HepG2 (cell line): ENCODE results near the gene ZNF488. TPM values are rescaled to one million over a fixed set of nuclear protein-coding genes. Genes with fewer than 3 reads are reported as not detected.

Experiments used
- ATAC-seq: fragments of 200-7000 bp; cut with Tn5 transposase; 3 replicates; pipeline ENCODE4 v1.9.1; 2020; ENCODE audit warnings: mild to moderate bottlenecking, moderate library complexity
- BruUV-seq: library from RNA; stranded (reverse); fragments of 400-500 nt; replicated peaks from 2 replicates; lab custom pipeline; 2021; lab: Mats Ljungman, UMichigan
- CTCF ChIA-PET: fragments of 300-600 bp; formaldehyde crosslinking; extraction: SDS; loops from one replicate; lab custom pipeline; 2021; ENCODE audit warnings: low total read pairs, inconsistent platforms, low intra/inter-chr PET ratio; lab: Yijun Ruan, JAX
- POLR2A ChIA-PET: fragments of 350-600 bp; sonication (Branson Sonifier 250); formaldehyde crosslinking; loops from one replicate; lab custom pipeline; 2020; ENCODE audit warnings: antibody characterized with exemption, inconsistent platforms; lab: Yijun Ruan, JAX
- DNase-seq: peaks from one replicate; pipeline ENCODE4 v3.0.0-alpha.2; 2015; ENCODE audit warnings: low spot score
- FAIRE-seq: peaks from 3 replicates; lab custom pipeline; 2011; peaks lifted over from hg19 to GRCh38; lab: Jason Lieb, UNC
- H2AFZ ChIP-seq: one replicate; pipeline ENCODE4 v1.6.1; 2011; ENCODE audit warnings: low read length, inconsistent platforms
- H3K27ac ChIP-seq: fragments of 300-600 bp; 3 replicates; pipeline ENCODE4 v1.8.0; 2011; ENCODE audit warnings: mixed run types, mild to moderate bottlenecking, mixed read lengths, low read length, inconsistent platforms; ENCODE audit not compliant: insufficient read depth; ENCODE audit errors: extremely low read length
- H3K27me3 ChIP-seq, 2 experiments: fragments of 200-600 bp in 1 of 2; 2 replicates in 1 of 2; 3 replicates in 1 of 2; pipeline versions ENCODE4 v1.6.0 to v1.8.0; 2011; ENCODE audit warnings: low read length in 2 of 2, mild to moderate bottlenecking in 2 of 2, moderate library complexity in 2 of 2, inconsistent platforms in 1 of 2; ENCODE audit not compliant: insufficient read depth in 2 of 2, control insufficient read depth in 1 of 2
- H3K36me3 ChIP-seq, 2 experiments: fragments of 200-600 bp in 1 of 2; replicated peaks in 1 of 2; 2 replicates in 1 of 2; 3 replicates in 1 of 2; pipeline versions ENCODE4 v1.5.1 to v1.8.0; 2011; ENCODE audit warnings: low read length in 2 of 2, inconsistent platforms in 1 of 2; ENCODE audit not compliant: insufficient read depth in 2 of 2, control insufficient read depth in 1 of 2
- H3K4me1 ChIP-seq: 2 replicates; pipeline ENCODE4 v1.5.1; 2012; ENCODE audit warnings: low read length, inconsistent platforms; ENCODE audit not compliant: insufficient read depth
- H3K4me2 ChIP-seq: 2 replicates; pipeline ENCODE4 v1.6.0; 2011; ENCODE audit warnings: low read depth, low read length, inconsistent platforms
- H3K4me3 ChIP-seq, 3 experiments: fragments of 200-600 bp in 1 of 3; sonication (generic), shearing (Covaris generic) in 1 of 3; replicated peaks in 1 of 3; 2 replicates each; pipeline ENCODE4 v1.5.1; 2011 to 2016; ENCODE audit warnings: low read length in 3 of 3, inconsistent platforms in 2 of 3, low read depth in 2 of 3, mild to moderate bottlenecking in 2 of 3, control low read depth in 1 of 3, mixed read lengths in 1 of 3; ENCODE audit not compliant: insufficient read depth in 1 of 3
- H3K79me2 ChIP-seq: one replicate; pipeline ENCODE4 v1.6.1; 2011; ENCODE audit warnings: low read length, inconsistent platforms; ENCODE audit not compliant: insufficient read depth
- H3K9ac ChIP-seq: 2 replicates; pipeline ENCODE4 v1.6.0; 2011; ENCODE audit warnings: mild to moderate bottlenecking, low read depth, low read length, inconsistent platforms; ENCODE audit not compliant: insufficient read depth
- H3K9me3 ChIP-seq: 2 replicates; pipeline ENCODE4 v1.5.1; 2012; ENCODE audit warnings: mild to moderate bottlenecking, low read length
- H4K20me1 ChIP-seq: 2 replicates; pipeline ENCODE4 v1.6.0; 2011; ENCODE audit warnings: inconsistent platforms, mild to moderate bottlenecking, low read length, moderate library complexity; ENCODE audit not compliant: insufficient read depth
- JUN ChIP-seq: sonication (generic); formaldehyde crosslinking; IDR thresholded peaks from 2 replicates; pipeline ENCODE4 v1.4.0; 2020; ENCODE audit warnings: mild to moderate bottlenecking, missing genetic modification reagents
- KLF9 ChIP-seq: IDR thresholded peaks from 2 replicates; pipeline ENCODE4 v1.6.1; 2016; ENCODE audit warnings: low read depth
- NONO ChIP-seq, 2 experiments: fragments of 450-650 bp in 1 of 2; sonication (generic) in 1 of 2; formaldehyde crosslinking in 1 of 2; IDR thresholded peaks in 1 of 2; conservative IDR thresholded peaks in 1 of 2; 2 replicates each; pipeline versions ENCODE4 v1.6.1 to v1.8.0; 2017 to 2022; ENCODE audit warnings: mild to moderate bottlenecking in 1 of 2, missing genetic modification reagents in 1 of 2, moderate library complexity in 1 of 2
- TBX2 ChIP-seq: sonication (generic); formaldehyde crosslinking; IDR thresholded peaks from 2 replicates; pipeline ENCODE4 v1.5.0; 2020; ENCODE audit warnings: missing genetic modification reagents, mild to moderate bottlenecking, borderline replicate concordance
- TEAD2 ChIP-seq: sonication (generic); formaldehyde crosslinking; IDR thresholded peaks from 2 replicates; pipeline ENCODE4 v1.9.0; 2021; ENCODE audit warnings: missing genetic modification reagents
- TMF1 ChIP-seq: sonication (generic); formaldehyde crosslinking; IDR thresholded peaks from 2 replicates; pipeline ENCODE4 v1.8.1; 2022; ENCODE audit warnings: low read depth, missing genetic modification reagents
- TOE1 ChIP-seq: sonication (generic); formaldehyde crosslinking; IDR thresholded peaks from 2 replicates; pipeline ENCODE4 v1.4.0; 2020; ENCODE audit warnings: mild to moderate bottlenecking, missing genetic modification reagents
- TP53 ChIP-seq: sonication (generic); formaldehyde crosslinking; conservative IDR thresholded peaks from 2 replicates; pipeline ENCODE4 v1.4.0; 2020; ENCODE audit warnings: missing genetic modification reagents
- ZBTB38 ChIP-seq: sonication (generic); formaldehyde crosslinking; IDR thresholded peaks from 2 replicates; pipeline ENCODE4 v1.5.1; 2020; ENCODE audit warnings: mild to moderate bottlenecking, missing genetic modification reagents
- WGBS: methylation state at CpG from one replicate; pipeline ENCODE4 v1.1.6; 2017; ENCODE audit warnings: low lambda C conversion rate; 5-methylcytosine and 5-hydroxymethylcytosine counted together
- in situ Hi-C: cut with HindIII; loops from 2 replicates; pipeline ENCODE4 v1.10.0; 2017; ENCODE audit warnings: low pct_unique_long_range_greater_than_20kb; ENCODE audit not compliant: extremely low pct_ligation_motif_present
- intact Hi-C: fragments of 100-400 bp; cut with micrococcal nuclease; formaldehyde crosslinking; loops from one replicate; pipeline ENCODE4 v1.10.0; 2022; ENCODE audit not compliant: unreplicated experiment
- polyA plus RNA-seq, 8 experiments: library from polyadenylated mRNA; depleted of rRNA in 3 of 8; stranded (reverse) in 7 of 8; unstranded in 1 of 8; fragments of >200 nt; fragmentation: Illumina TruSeq in 4 of 8; extraction: Trizol in 4 of 8; gene quantifications; 2 replicates each; pipeline versions ENCODE4 v1.2.1 to v1.2.3, GENCODE V29; 2011 to 2016; ENCODE audit warnings: low read depth in 4 of 8, missing spikeins in 1 of 8, mixed read lengths in 1 of 8; ENCODE audit not compliant: insufficient read depth in 1 of 8
- total RNA-seq, 5 experiments: library from RNA; depleted of rRNA; stranded (reverse); fragments of >200 nt; fragmentation: Illumina TruSeq; extraction: Trizol; gene quantifications; 2 replicates each; pipeline ENCODE4 v1.2.3, GENCODE V29; 2016; ENCODE audit warnings: low read depth in 1 of 5
- TF ChIP-seq, protein P1 (sequence below): sonication (generic); formaldehyde crosslinking; IDR thresholded peaks from 2 replicates; pipeline ENCODE4 v1.4.0; 2020; ENCODE audit warnings: mild to moderate bottlenecking, missing genetic modification reagents
- TF ChIP-seq, protein P2 (sequence below): sonication (generic); formaldehyde crosslinking; IDR thresholded peaks from 2 replicates; pipeline ENCODE4 v1.5.1; 2020; ENCODE audit warnings: missing genetic modification reagents, mild to moderate bottlenecking, borderline replicate concordance

Gene ZNF488
- total and polyA plus RNA-seq, 2 of the 13 experiments (the other 11 are each of a cell fraction or from before 2014, with no cell fraction given), result 0.13 to 0.15 TPM

DNA sequence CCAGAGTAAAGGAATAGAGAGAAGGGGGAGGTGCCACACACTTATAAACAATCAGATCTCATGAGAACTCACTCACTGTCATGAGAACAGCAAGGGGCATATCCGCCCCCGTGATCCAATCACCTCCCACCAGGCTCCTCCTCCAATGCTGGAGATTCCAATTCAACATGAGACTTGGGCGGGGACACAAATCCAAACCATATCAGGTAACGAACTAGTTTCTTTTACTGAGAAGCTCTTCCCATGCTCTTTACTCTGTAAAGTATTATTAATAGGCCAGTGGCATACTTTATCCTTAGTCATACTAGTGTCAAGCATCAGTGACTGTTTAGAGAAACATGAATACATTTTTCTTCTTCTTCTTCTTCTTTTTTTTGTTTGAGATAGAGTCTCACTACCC lies 39.4 kb upstream of the ZNF488 start:
- Histone ChIP-seq H3K4me2 (no peak overlapping the region), H3K27ac (no peak overlapping the region), H3K36me3 (no peaks in the 10 kb centered on the region), H3K4me1 (no peaks in the 10 kb centered on the region), H2AFZ (no peak overlapping the region), H3K4me3 (no peak overlapping the region), H3K9ac (no peak overlapping the region), H3K79me2 (no peaks in the 10 kb centered on the region), H3K27me3 (peaks cover 2 to 6% of the 10 kb centered on the region in 2 experiments; a peak in 2 of 5 replicates), H3K9me3 (no peaks in the 10 kb centered on the region), H4K20me1 (no peaks in the 10 kb centered on the region)
- ChIA-PET POLR2A (no interaction called here), CTCF (no interaction called here)
- ATAC-seq (no peak), DNase-seq (no peak), FAIRE-seq (no peak)
- TF ChIP-seq, protein P1, sequence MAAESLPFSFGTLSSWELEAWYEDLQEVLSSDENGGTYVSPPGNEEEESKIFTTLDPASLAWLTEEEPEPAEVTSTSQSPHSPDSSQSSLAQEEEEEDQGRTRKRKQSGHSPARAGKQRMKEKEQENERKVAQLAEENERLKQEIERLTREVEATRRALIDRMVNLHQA (CRISPR knock-in tag), result no peak
- TF ChIP-seq, protein P2, sequence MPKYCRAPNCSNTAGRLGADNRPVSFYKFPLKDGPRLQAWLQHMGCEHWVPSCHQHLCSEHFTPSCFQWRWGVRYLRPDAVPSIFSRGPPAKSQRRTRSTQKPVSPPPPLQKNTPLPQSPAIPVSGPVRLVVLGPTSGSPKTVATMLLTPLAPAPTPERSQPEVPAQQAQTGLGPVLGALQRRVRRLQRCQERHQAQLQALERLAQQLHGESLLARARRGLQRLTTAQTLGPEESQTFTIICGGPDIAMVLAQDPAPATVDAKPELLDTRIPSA (CRISPR knock-in tag), result no peak
- TF ChIP-seq TMF1, result no peak
- TF ChIP-seq KLF9, result no peak
- no peak for TF ChIP-seq TP53 (CRISPR knock-in tag)
- no peak for TF ChIP-seq NONO (IDR thresholded peaks at IDR 0.05)
- TF ChIP-seq NONO (CRISPR knock-in tag; conservative IDR thresholded peaks at IDR 0.05), result no peak
- no peak for TF ChIP-seq TBX2
- no peak for TF ChIP-seq TOE1
- no peak for TF ChIP-seq ZBTB38 (CRISPR knock-in tag)
- no peak for TF ChIP-seq TEAD2 (CRISPR knock-in tag)
- no peak for TF ChIP-seq JUN (CRISPR knock-in tag)
- no TSS peak for BruUV-seq
- intact Hi-C loops (no loop called here), in situ Hi-C loops (no loop called here)
- 15% methylated on average over 4 of the region's 4 CpGs for WGBS
